Measurements from ENCODE around the gene ATXN7L1.

Gene ATXN7L1

DNA sequence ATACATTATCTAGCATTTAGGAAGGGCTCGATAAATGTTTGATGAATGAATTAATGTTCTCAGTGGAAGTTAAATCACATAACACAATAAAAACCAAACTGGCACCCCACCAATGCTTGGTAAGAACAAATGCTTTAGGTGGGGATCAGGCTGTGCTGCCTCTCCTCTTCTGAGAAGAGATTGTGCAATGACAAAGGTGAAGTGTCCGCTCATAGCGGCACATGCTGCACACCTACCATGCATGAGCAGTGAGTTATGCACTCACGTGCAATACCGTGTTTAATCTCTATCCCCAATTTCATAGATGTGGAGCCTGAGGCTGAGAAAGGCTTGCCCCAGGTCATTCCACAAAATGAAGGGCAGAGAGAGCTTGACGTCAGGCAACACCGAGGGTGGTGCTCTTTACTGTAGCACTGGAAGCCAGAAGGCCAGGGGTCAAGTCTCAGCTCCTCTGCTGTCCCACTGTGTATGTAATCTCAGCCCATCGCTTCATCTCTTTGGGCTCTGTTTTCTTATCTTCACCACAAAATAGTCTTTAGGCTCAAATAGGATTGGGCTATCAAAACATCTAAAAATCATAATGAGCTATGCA, 222.2 kb downstream of the ATXN7L1 start:
- H3K4me1 ChIP-seq (ENCODE audit: low read length), result no peaks in the 10 kb centered on the region
- H3K4me2 ChIP-seq (ENCODE audit: low read length), result no peak overlapping the region
- no peaks in the 10 kb centered on the region for H3K27me3 ChIP-seq (ENCODE audit: low read depth, low read length)
- no peaks in the 10 kb centered on the region for H3K9me3 ChIP-seq (ENCODE audit: insufficient read depth, low read length)
- H3K27ac ChIP-seq (ENCODE audit: low read length), result no peak overlapping the region
- H3K36me3 ChIP-seq (replicated peaks; ENCODE audit: low read depth, low read length), result no peaks in the 10 kb centered on the region
- H3K9ac ChIP-seq (ENCODE audit: low read length), result no peak overlapping the region
- no peak overlapping the region for H2AFZ ChIP-seq (ENCODE audit: low read depth, low read length)
- no peaks in the 10 kb centered on the region for H3K79me2 ChIP-seq (ENCODE audit: low read length)
- TF ChIP-seq EZH2phosphoT487 (IDR thresholded peaks at IDR 0.05; ENCODE audit: low read depth), result no peak
- TF ChIP-seq, protein P1, sequence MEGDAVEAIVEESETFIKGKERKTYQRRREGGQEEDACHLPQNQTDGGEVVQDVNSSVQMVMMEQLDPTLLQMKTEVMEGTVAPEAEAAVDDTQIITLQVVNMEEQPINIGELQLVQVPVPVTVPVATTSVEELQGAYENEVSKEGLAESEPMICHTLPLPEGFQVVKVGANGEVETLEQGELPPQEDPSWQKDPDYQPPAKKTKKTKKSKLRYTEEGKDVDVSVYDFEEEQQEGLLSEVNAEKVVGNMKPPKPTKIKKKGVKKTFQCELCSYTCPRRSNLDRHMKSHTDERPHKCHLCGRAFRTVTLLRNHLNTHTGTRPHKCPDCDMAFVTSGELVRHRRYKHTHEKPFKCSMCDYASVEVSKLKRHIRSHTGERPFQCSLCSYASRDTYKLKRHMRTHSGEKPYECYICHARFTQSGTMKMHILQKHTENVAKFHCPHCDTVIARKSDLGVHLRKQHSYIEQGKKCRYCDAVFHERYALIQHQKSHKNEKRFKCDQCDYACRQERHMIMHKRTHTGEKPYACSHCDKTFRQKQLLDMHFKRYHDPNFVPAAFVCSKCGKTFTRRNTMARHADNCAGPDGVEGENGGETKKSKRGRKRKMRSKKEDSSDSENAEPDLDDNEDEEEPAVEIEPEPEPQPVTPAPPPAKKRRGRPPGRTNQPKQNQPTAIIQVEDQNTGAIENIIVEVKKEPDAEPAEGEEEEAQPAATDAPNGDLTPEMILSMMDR (IDR thresholded peaks at IDR 0.05; ENCODE audit: low read depth, low read length), result no peak
- no peaks in the 10 kb centered on the region for H4K20me1 ChIP-seq (ENCODE audit: insufficient read depth, low read length)
- no peak overlapping the region for H3K4me3 ChIP-seq (ENCODE audit: low read length)

DNA sequence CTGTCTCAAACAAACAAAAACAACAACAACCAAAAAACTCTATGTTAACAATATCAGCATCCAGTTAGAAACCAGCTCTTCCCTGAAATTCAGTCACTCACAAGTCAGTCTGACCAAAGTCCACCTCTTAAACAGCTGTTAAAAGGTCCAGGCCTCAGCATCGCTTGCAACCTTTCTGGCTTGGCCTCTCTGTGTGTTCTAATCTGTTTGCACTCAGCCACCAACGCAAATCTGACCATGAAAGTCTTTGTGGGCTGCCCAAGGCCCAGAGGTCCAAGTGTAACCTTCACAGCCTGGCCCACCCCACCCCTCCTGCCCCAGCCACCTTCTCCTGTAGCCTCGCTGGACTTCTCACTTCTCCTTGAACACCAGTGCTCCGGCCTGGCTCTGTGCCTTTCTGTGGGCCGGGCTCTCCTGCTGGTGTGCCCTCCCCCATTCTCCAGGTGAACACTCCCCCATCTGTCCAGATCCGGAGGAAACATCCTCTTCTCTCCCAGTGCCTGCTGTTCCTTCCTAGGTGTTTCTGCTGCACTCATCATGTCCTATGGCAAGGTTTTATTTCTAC, 222.9 kb downstream of the ATXN7L1 start:
- H3K36me3 ChIP-seq (replicated peaks; ENCODE audit: low read depth, low read length), result no peaks in the 10 kb centered on the region

DNA sequence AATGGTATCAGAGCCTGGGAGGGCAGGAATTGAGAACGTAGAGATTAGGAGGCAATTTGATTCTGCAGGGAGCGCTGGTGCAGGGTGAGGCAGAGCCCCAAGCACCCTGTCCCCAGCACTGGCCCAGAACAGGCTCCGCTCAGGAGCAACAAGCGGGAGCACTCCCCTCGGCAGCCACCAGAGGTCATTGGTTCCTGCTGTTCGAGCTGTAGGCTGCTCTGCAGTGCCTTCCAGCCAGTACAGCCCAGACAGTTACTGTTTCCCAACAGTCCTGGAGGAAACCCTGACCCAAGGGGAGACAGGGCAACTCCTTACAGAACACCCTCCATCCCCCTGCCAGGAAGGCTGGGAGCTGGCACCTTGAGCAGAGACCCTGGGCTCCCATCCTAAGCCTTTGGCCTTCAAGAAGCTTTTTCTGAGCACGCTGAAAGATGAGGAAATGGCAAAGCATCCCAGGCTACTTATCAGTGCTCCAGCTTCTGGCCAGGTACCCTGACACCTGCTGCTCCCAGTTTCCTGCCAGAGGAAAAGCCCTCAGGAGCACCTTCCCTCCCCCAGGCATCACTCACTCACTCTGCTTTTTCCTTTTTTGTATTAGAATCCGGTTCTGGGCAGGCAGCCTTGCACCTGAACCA, 223.9 kb downstream of the ATXN7L1 start:
- Histone ChIP-seq H4K20me1 (ENCODE audit: insufficient read depth, low read length) (no peaks in the 10 kb centered on the region), H3K9ac (ENCODE audit: low read length) (no peak overlapping the region), H3K4me1 (ENCODE audit: low read length) (no peaks in the 10 kb centered on the region)

More for the DNA sequence above, 222.9 kb downstream of the ATXN7L1 start:
- no peak overlapping the region for H3K4me2 ChIP-seq (ENCODE audit: low read length)
- no peaks in the 10 kb centered on the region for H4K20me1 ChIP-seq (ENCODE audit: insufficient read depth, low read length)
- no peaks in the 10 kb centered on the region for H3K9me3 ChIP-seq (ENCODE audit: insufficient read depth, low read length)
- H3K4me1 ChIP-seq (ENCODE audit: low read length), result no peaks in the 10 kb centered on the region
- H3K79me2 ChIP-seq (ENCODE audit: low read length), result no peaks in the 10 kb centered on the region
- H3K27ac ChIP-seq (ENCODE audit: low read length), result no peak overlapping the region
- H3K27me3 ChIP-seq (ENCODE audit: low read depth, low read length), result no peaks in the 10 kb centered on the region
- TF ChIP-seq EZH2phosphoT487 (IDR thresholded peaks at IDR 0.05; ENCODE audit: low read depth), result no peak
- TF ChIP-seq, protein P1 (IDR thresholded peaks at IDR 0.05; ENCODE audit: low read depth, low read length), result no peak
- no peak overlapping the region for H2AFZ ChIP-seq (ENCODE audit: low read depth, low read length)
- no peak overlapping the region for H3K9ac ChIP-seq (ENCODE audit: low read length)
- H3K4me3 ChIP-seq (ENCODE audit: low read length), result no peak overlapping the region

DNA sequence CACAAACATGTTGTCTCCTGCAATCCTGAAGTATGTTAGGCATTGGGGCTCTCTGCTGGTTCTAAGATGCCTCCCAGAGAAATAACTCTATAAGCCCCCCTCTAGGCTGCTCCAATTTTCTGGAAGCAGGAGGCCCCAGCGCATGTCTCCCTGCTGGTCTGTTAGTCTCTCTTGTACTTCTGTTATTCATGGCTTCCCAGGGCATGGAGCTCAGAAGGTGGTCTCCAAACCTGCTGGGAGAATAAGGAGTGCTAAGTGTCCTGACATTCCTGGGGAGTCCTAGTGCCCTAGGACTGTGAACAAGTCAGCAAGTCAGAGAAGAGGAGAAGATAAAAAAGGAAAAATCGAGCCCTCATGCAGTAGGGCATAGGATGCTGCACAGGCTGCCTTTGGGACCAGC, 224.6 kb downstream of the ATXN7L1 start:
- Histone ChIP-seq H4K20me1 (ENCODE audit: insufficient read depth, low read length) (no peaks in the 10 kb centered on the region), H3K27me3 (ENCODE audit: low read depth, low read length) (no peaks in the 10 kb centered on the region), H3K4me3 (ENCODE audit: low read length) (no peak overlapping the region), H3K27ac (ENCODE audit: low read length) (no peak overlapping the region), H2AFZ (ENCODE audit: low read depth, low read length) (no peak overlapping the region), H3K4me2 (ENCODE audit: low read length) (no peak overlapping the region), H3K4me1 (ENCODE audit: low read length) (no peaks in the 10 kb centered on the region), H3K36me3 (replicated peaks; ENCODE audit: low read depth, low read length) (no peaks in the 10 kb centered on the region), H3K9me3 (ENCODE audit: insufficient read depth, low read length) (no peaks in the 10 kb centered on the region), H3K9ac (ENCODE audit: low read length) (no peak overlapping the region), H3K79me2 (ENCODE audit: low read length) (no peaks in the 10 kb centered on the region)
- TF ChIP-seq, protein P1 (IDR thresholded peaks at IDR 0.05; ENCODE audit: low read depth, low read length), result no peak
- TF ChIP-seq EZH2phosphoT487 (IDR thresholded peaks at IDR 0.05; ENCODE audit: low read depth), result no peak

More for the DNA sequence above, 223.9 kb downstream of the ATXN7L1 start:
- no peak overlapping the region for H2AFZ ChIP-seq (ENCODE audit: low read depth, low read length)
- no peak overlapping the region for H3K27ac ChIP-seq (ENCODE audit: low read length)
- H3K9me3 ChIP-seq (ENCODE audit: insufficient read depth, low read length), result no peaks in the 10 kb centered on the region
- H3K4me2 ChIP-seq (ENCODE audit: low read length), result no peak overlapping the region
- no peaks in the 10 kb centered on the region for H3K79me2 ChIP-seq (ENCODE audit: low read length)
- no peaks in the 10 kb centered on the region for H3K27me3 ChIP-seq (ENCODE audit: low read depth, low read length)
- TF ChIP-seq EZH2phosphoT487 (IDR thresholded peaks at IDR 0.05; ENCODE audit: low read depth), result no peak
- TF ChIP-seq, protein P1 (IDR thresholded peaks at IDR 0.05; ENCODE audit: low read depth, low read length), result peak; percentile 85
- H3K36me3 ChIP-seq (replicated peaks; ENCODE audit: low read depth, low read length), result no peaks in the 10 kb centered on the region
- no peak overlapping the region for H3K4me3 ChIP-seq (ENCODE audit: low read length)

Measured in OCI-LY3 (cell line).